Measurements from ENCODE around the gene MT1B. TPM values are rescaled to one million over a fixed set of nuclear protein-coding genes. Genes with fewer than 3 reads are reported as not detected.
A peak's percentile ranks its signal among the peaks of the same experiment; 100 is the strongest.

The MT1B gene
- total RNA-seq, 6 experiments from 2014 or later, result 1.6 to 7.7 (median 2.2) TPM; not detected in 3

DNA sequence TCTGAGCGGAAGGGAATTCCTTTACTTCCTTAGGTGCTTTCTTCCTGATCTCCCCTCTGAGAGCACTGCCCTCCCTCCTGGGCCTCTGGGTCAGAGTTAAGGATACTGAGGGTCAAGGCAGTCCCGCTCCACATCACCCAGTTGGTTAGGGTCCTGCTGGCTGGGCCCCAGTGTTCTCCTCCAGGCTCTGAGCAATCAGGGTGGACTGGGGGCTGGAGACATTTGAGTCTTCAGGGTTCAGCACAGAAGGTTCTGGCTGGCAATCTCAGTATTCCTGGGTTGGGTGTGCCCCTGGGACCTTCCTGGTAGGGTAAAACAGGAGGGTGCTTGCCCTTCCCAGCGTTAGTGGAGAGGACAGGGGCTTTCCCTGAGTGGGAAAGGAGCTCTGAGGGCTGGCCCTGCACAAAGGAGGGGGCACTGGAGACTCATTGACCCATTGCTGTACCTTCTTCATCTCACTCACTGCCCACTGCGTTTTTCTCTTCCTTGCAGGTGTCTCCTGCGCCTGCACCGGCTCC, 18.8 kb upstream of the MT1B start:
- WGBS (ENCODE audit: insufficient coverage, low coverage, low lambda C conversion rate, missing lambda C conversion rate), result 83% methylated on average over 4 of the region's 6 CpGs
- peak in 3 of 4 donors; percentile 1 to 6 (median 2) for ATAC-seq
- Histone ChIP-seq H3K4me1 (peaks cover 0 to 11% (median 0%) of the 10 kb centered on the region in 4 donors), H3K36me3 (no peaks in the 10 kb centered on the region), H3K27me3 (no peaks in the 10 kb centered on the region), H3K4me3 (peak overlapping the region; percentile 49 to 65 (median 60)), H3K27ac (peak overlapping the region in 2 of 3 donors; percentile 68 to 83), H3K9me3 (no peaks in the 10 kb centered on the region)
- intact Hi-C loops (cut with DNase I), result no loop called here
- peak in 1 of 3 donors; percentile 46 for DNase-seq
- TF ChIP-seq CTCF (IDR thresholded peaks at IDR 0.05), result no peak
- no peak for TF ChIP-seq POLR2A (IDR thresholded peaks at IDR 0.05)

DNA sequence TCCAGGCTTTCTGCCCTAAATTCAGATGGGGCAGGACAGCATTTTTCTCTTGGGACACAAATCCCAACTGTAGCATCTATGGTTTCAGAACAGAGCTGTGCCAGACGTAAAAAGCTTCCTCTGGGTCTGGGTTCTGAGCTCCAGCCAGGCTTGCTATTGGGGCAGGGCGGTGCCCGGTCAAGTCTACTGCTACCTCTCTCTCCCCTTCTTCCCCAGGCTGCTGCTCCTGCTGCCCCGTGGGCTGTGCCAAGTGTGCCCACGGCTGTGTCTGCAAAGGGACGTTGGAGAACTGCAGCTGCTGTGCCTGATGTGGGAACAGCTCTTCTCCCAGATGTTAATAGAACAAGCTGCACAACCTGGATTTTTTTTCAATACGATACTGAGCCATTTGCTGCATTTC, 18.2 kb upstream of the MT1B start:
- Histone ChIP-seq H3K27ac (peak overlapping the region in 1 of 3 donors; percentile 83), H3K4me1 (peaks cover 0 to 12% (median under 1%) of the 10 kb centered on the region in 4 donors), H3K27me3 (no peaks in the 10 kb centered on the region), H3K4me3 (peak overlapping the region in 2 of 3 donors; percentile 60 to 65), H3K9me3 (no peaks in the 10 kb centered on the region), H3K36me3 (no peaks in the 10 kb centered on the region)
- ATAC-seq, result no peak
- DNase-seq, result peak in 1 of 3 donors; percentile 36
- intact Hi-C loops (cut with DNase I), result no loop called here
- TF ChIP-seq POLR2A (IDR thresholded peaks at IDR 0.05), result no peak
- TF ChIP-seq CTCF (IDR thresholded peaks at IDR 0.05), result no peak
- 83% methylated on average over 6 of the region's 7 CpGs for whole genome bisulfite sequencing (ENCODE audit: insufficient coverage, low coverage, low lambda C conversion rate, missing lambda C conversion rate)

- intact Hi-C loops (cut with DNase I), result no loop called here
- no peak for ATAC-seq
- H3K27me3 ChIP-seq, result no peaks in the 10 kb centered on the region
Observed at GRCh38 chr16:56634715-56635440, 16.8 kb upstream of the MT1B start.

GRCh38 chr16:56635441-56635967, 16.2 kb upstream of the MT1B start:
- 62% methylated on average over 4 of the region's 40 CpGs for WGBS (ENCODE audit: insufficient coverage, low coverage, low lambda C conversion rate, missing lambda C conversion rate)
- H3K27me3 ChIP-seq, result no peaks in the 10 kb centered on the region
- no peaks in the 10 kb centered on the region for H3K9me3 ChIP-seq
- DNase-seq, result peak in 1 of 3 donors; percentile 39
- intact Hi-C loops (cut with DNase I), result no loop called here
- H3K27ac ChIP-seq, result no peak overlapping the region
- TF ChIP-seq POLR2A (IDR thresholded peaks at IDR 0.05) (no peak), CTCF (IDR thresholded peaks at IDR 0.05) (no peak)
- H3K4me1 ChIP-seq, result peaks cover 0 to 25% (median 3%) of the 10 kb centered on the region in 4 donors
- H3K4me3 ChIP-seq, result no peak overlapping the region
- no peaks in the 10 kb centered on the region for H3K36me3 ChIP-seq
- ATAC-seq, result no peak

More at GRCh38 chr16:56634715-56635440, 16.8 kb upstream of the MT1B start:
- 36% methylated on average over 15 of the region's 47 CpGs for WGBS (ENCODE audit: insufficient coverage, low coverage, low lambda C conversion rate, missing lambda C conversion rate)
- Histone ChIP-seq H3K9me3 (no peaks in the 10 kb centered on the region), H3K4me3 (peak overlapping the region in 1 of 3 donors; percentile 65), H3K27ac (no peak overlapping the region), H3K4me1 (peaks cover 0 to 25% (median 3%) of the 10 kb centered on the region in 4 donors), H3K36me3 (no peaks in the 10 kb centered on the region)
- TF ChIP-seq POLR2A (IDR thresholded peaks at IDR 0.05) (no peak), CTCF (IDR thresholded peaks at IDR 0.05) (no peak)
- peak in 1 of 3 donors; percentile 50 for DNase-seq

Data from right lobe of liver (tissue), 6 donors.